ENCODE results near the gene ANGPTL7. TPM values are rescaled to one million over a fixed set of nuclear protein-coding genes. Genes with fewer than 3 reads are reported as not detected.
A peak's percentile ranks its signal among the peaks of the same experiment; 100 is the strongest.

Gene ANGPTL7
- total and polyA plus RNA-seq, 2 experiments from 2014 or later, result not detected

DNA sequence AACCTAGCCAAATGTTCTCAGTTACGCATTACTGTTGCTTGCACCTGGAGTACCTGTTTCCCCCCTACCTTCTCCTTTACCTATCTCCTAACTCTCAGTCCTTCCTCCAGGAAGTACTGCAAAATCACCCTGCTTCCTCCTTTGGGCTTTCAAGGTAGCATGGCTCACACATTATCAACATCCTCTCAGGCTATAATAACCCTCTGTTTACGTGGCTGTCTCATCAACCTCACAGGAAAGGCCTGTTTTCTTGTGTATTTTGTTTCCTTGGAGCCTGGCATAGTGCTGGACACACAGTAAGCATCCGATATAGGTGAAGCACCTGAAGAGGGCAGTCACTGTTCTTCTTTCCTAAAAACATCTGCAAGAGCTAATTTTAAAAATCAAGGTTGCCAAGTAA, 32.7 kb upstream of the ANGPTL7 start:
- Histone ChIP-seq H3F3A (ENCODE audit: insufficient read depth) (peaks cover 22% of the 10 kb centered on the region), H3K79me2 (ENCODE audit: insufficient read depth) (no peaks in the 10 kb centered on the region; the same call in 1 of the 2 replicates), H2AFZ (no peak overlapping the region), H3K27me3 (replicated peaks; ENCODE audit: insufficient read depth) (no peaks in the 10 kb centered on the region), H3K4me2 (ENCODE audit: unreplicated experiment) (no peak overlapping the region), H4K20me1 (ENCODE audit: insufficient read depth) (no peaks in the 10 kb centered on the region), H3K4me1 (ENCODE audit: insufficient read depth) (peaks cover 25% of the 10 kb centered on the region), H3K9me2 (ENCODE audit: insufficient read depth) (no peaks in the 10 kb centered on the region), H3K9ac (no peak overlapping the region), H3K4me3 (no peak overlapping the region), H3K27ac (no peak overlapping the region), H3K36me3 (ENCODE audit: low read depth) (peaks cover 10% of the 10 kb centered on the region; the same call in 1 of the 2 replicates), H3K9me3 (ENCODE audit: low read depth) (no peaks in the 10 kb centered on the region)
- DNase-seq, result no peak
- WGBS, 2 experiments (ENCODE audit: low coverage in 1 of 2, low lambda C conversion rate in 2 of 2, missing lambda C conversion rate in 2 of 2), result 94 to 97% methylated on average over 3 of the region's 3 CpGs
- TF ChIP-seq EZH2 (IDR thresholded peaks at IDR 0.05; ENCODE audit: insufficient read depth, poor library complexity, severe bottlenecking), result no peak
- no peak for TF ChIP-seq EZH2phosphoT487 (IDR thresholded peaks at IDR 0.05; ENCODE audit: insufficient read depth, low read depth)
- in situ Hi-C loops (cut with MboI), result no loop called here

DNA sequence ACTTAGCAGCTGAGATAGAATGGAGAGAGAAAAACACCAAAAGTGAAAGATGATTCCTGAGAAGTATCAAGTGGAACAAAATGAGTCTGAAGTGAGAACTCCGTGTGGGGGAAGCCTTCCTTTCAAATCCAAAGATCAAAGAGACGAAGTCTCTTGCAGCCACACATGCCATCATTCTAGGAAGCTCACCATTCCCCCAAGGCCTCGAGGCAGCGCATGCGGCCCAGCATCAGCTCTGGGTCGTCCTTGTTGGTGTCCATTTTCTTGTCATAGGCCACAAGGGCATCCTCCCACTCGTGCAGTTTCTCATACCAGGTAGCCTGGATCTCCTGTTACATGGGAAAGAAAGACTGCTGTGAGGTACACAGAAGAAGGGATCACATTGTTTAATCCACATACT, 32.2 kb upstream of the ANGPTL7 start:
- DNase-seq, result no peak
- Histone ChIP-seq H3K9me2 (ENCODE audit: insufficient read depth) (no peaks in the 10 kb centered on the region), H3K9me3 (ENCODE audit: low read depth) (no peaks in the 10 kb centered on the region), H3K27ac (peak overlapping the region; percentile 99; the same call in 1 of the 2 replicates), H3K79me2 (ENCODE audit: insufficient read depth) (no peaks in the 10 kb centered on the region; the same call in 1 of the 2 replicates), H3K4me1 (ENCODE audit: insufficient read depth) (peaks cover 25% of the 10 kb centered on the region), H3K27me3 (replicated peaks; ENCODE audit: insufficient read depth) (no peaks in the 10 kb centered on the region), H3K9ac (no peak overlapping the region; the same call in 1 of the 2 replicates), H2AFZ (no peak overlapping the region), H3K4me2 (ENCODE audit: unreplicated experiment) (no peak overlapping the region), H3K4me3 (no peak overlapping the region), H4K20me1 (ENCODE audit: insufficient read depth) (no peaks in the 10 kb centered on the region), H3K36me3 (ENCODE audit: low read depth) (peaks cover 10% of the 10 kb centered on the region; the same call in 1 of the 2 replicates), H3F3A (ENCODE audit: insufficient read depth) (peaks cover 22% of the 10 kb centered on the region)
- in situ Hi-C loops (cut with MboI), result no loop called here
- TF ChIP-seq EZH2 (IDR thresholded peaks at IDR 0.05; ENCODE audit: insufficient read depth, poor library complexity, severe bottlenecking) (no peak), EZH2phosphoT487 (IDR thresholded peaks at IDR 0.05; ENCODE audit: insufficient read depth, low read depth) (no peak)
- WGBS, 2 experiments (ENCODE audit: low coverage in 1 of 2, low lambda C conversion rate in 2 of 2, missing lambda C conversion rate in 2 of 2), result 97 to 99% methylated on average over 7 of the region's 7 CpGs

DNA sequence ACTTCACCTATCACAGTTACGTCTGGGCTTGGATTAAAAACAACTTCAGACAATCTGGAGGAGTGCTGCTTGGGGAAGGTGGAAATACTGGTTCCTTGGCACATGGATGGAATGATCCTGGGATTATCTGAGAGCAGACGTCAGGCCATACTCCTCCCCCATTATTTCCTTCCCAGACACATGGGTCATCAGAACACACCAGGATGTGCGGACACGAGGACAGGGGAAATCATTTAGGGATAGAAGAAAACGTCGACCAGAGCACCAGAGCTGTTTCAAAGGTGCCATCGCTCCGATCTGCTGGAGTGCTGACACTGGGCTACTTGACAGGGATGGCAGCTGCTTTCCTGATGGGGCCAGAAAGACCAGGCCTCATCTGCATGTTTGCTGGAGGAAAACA, 31.8 kb upstream of the ANGPTL7 start:
- Histone ChIP-seq H3K4me3 (no peak overlapping the region), H3K36me3 (ENCODE audit: low read depth) (peaks cover 10% of the 10 kb centered on the region; the same call in 1 of the 2 replicates), H3F3A (ENCODE audit: insufficient read depth) (peaks cover 22% of the 10 kb centered on the region), H3K4me1 (ENCODE audit: insufficient read depth) (peaks cover 25% of the 10 kb centered on the region), H3K27me3 (replicated peaks; ENCODE audit: insufficient read depth) (no peaks in the 10 kb centered on the region), H3K27ac (peak overlapping the region; percentile 99), H3K79me2 (ENCODE audit: insufficient read depth) (no peaks in the 10 kb centered on the region; the same call in 1 of the 2 replicates), H2AFZ (0 out of 2 replicates have a peak overlapping the region, but pooled peaks have one; percentile 10), H3K4me2 (ENCODE audit: unreplicated experiment) (peak overlapping the region; percentile 86), H4K20me1 (ENCODE audit: insufficient read depth) (no peaks in the 10 kb centered on the region), H3K9me3 (ENCODE audit: low read depth) (no peaks in the 10 kb centered on the region), H3K9ac (peak overlapping the region; percentile 85), H3K9me2 (ENCODE audit: insufficient read depth) (no peaks in the 10 kb centered on the region)
- in situ Hi-C loops (cut with MboI), result no loop called here
- no peak for TF ChIP-seq EZH2 (IDR thresholded peaks at IDR 0.05; ENCODE audit: insufficient read depth, poor library complexity, severe bottlenecking)
- no peak for TF ChIP-seq EZH2phosphoT487 (IDR thresholded peaks at IDR 0.05; ENCODE audit: insufficient read depth, low read depth)
- DNase-seq, result peak; percentile 7
- WGBS, 2 experiments (ENCODE audit: low coverage in 1 of 2, low lambda C conversion rate in 2 of 2, missing lambda C conversion rate in 2 of 2), result 45 to 46% methylated on average over 8 of the region's 8 CpGs

DNA sequence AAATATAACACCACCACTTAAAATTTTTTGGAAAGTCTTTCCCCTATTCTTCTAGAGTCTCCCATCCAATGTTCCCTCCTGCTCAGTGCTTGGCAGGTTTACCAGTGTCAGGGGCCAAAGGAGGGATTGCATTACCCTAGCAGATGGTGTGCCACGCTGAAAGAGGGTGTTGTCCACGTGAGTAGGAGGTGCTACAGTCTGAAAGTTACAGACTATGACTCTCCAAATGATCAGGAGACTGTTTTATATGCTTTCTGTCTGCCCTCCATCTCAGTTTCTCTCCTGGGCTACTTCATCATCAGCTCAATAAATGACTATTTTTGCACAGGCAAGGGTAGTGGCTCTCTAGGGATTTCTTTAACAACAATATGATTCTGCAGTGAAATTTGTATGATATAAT, 31.3 kb upstream of the ANGPTL7 start:
- peak overlapping the region; percentile 99 for H3K27ac ChIP-seq
- peaks cover 8% of the 10 kb centered on the region; the same call in 1 of the 2 replicates for H3K36me3 ChIP-seq (ENCODE audit: low read depth)
- in situ Hi-C loops (cut with MboI), result no loop called here
- H3K9ac ChIP-seq, result peak overlapping the region; percentile 85
- DNase-seq, result peak; percentile 84
- 0 to 7% methylated on average over 2 of the region's 2 CpGs for WGBS, 2 experiments (ENCODE audit: low coverage in 1 of 2, low lambda C conversion rate in 2 of 2, missing lambda C conversion rate in 2 of 2)
- no peaks in the 10 kb centered on the region for H3K9me2 ChIP-seq (ENCODE audit: insufficient read depth)
- no peaks in the 10 kb centered on the region for H4K20me1 ChIP-seq (ENCODE audit: insufficient read depth)
- H3K9me3 ChIP-seq (ENCODE audit: low read depth), result no peaks in the 10 kb centered on the region
- H3K79me2 ChIP-seq (ENCODE audit: insufficient read depth), result no peaks in the 10 kb centered on the region; the same call in 1 of the 2 replicates
- H2AFZ ChIP-seq, result 0 out of 2 replicates have a peak overlapping the region, but pooled peaks have one; percentile 10
- no peaks in the 10 kb centered on the region for H3K27me3 ChIP-seq (replicated peaks; ENCODE audit: insufficient read depth)
- TF ChIP-seq EZH2 (IDR thresholded peaks at IDR 0.05; ENCODE audit: insufficient read depth, poor library complexity, severe bottlenecking) (no peak), EZH2phosphoT487 (IDR thresholded peaks at IDR 0.05; ENCODE audit: insufficient read depth, low read depth) (no peak)
- H3F3A ChIP-seq (ENCODE audit: insufficient read depth), result peaks cover 22% of the 10 kb centered on the region
- H3K4me3 ChIP-seq, result peak overlapping the region; percentile 58
- H3K4me1 ChIP-seq (ENCODE audit: insufficient read depth), result peaks cover 25% of the 10 kb centered on the region
- peak overlapping the region; percentile 86 for H3K4me2 ChIP-seq (ENCODE audit: unreplicated experiment)
